Panc1 (cell line): ENCODE results near the gene HSPB9. TPM values are rescaled to one million over a fixed set of nuclear protein-coding genes. Genes with fewer than 3 reads are reported as not detected.

Experiments used
- ATAC-seq: fragments of 200-7000 bp; cut with Tn5 transposase; 2 replicates; pipeline ENCODE4 v1.9.1; 2020; ENCODE audit warnings: mild to moderate bottlenecking, moderate library complexity
- BruUV-seq: library from RNA; stranded (reverse); fragments of 400-500 nt; replicated peaks from 2 replicates; lab custom pipeline; 2021; lab: Mats Ljungman, UMichigan
- CTCF ChIA-PET: fragments of 300-600 bp; sonication (Branson Sonifier 250); formaldehyde crosslinking; loops from one replicate; lab custom pipeline; 2022; ENCODE audit warnings: antibody characterized with exemption; lab: Charles Lee
- POLR2A ChIA-PET: fragments of 300-600 bp; sonication (Branson Sonifier 250); formaldehyde crosslinking; loops from one replicate; lab custom pipeline; 2022; ENCODE audit warnings: antibody characterized with exemption; lab: Charles Lee
- DNase-seq: peaks from one replicate; pipeline ENCODE4 v3.0.0-alpha.2; 2010; ENCODE audit warnings: low read depth, low spot score
- H3K27ac ChIP-seq: 2 replicates; pipeline ENCODE4 v1.5.1; 2011; ENCODE audit warnings: mild to moderate bottlenecking, low read length, inconsistent platforms
- H3K27me3 ChIP-seq: fragments of 200-500 bp; sonication (Bioruptor generic); 2 replicates; pipeline ENCODE4 v1.6.0; 2014; ENCODE audit warnings: low read length, inconsistent platforms; ENCODE audit not compliant: control insufficient read depth, insufficient read depth
- H3K36me3 ChIP-seq: fragments of 200-500 bp; sonication (Bioruptor generic); 2 replicates; pipeline ENCODE4 v1.5.1; 2014; ENCODE audit warnings: inconsistent platforms, mild to moderate bottlenecking, low read length, moderate library complexity; ENCODE audit not compliant: control insufficient read depth, insufficient read depth
- H3K4me1 ChIP-seq: 2 replicates; pipeline ENCODE4 v1.5.1; 2011; ENCODE audit warnings: inconsistent platforms, mild to moderate bottlenecking, low read length, moderate library complexity; ENCODE audit not compliant: control insufficient read depth, insufficient read depth
- H3K4me3 ChIP-seq, 2 experiments: 2 replicates each; pipeline ENCODE4 v1.5.1; 2011 to 2012; ENCODE audit warnings: low read depth in 2 of 2, low read length in 2 of 2, mild to moderate bottlenecking in 2 of 2, inconsistent platforms in 1 of 2, moderate library complexity in 1 of 2
- H3K9me3 ChIP-seq: fragments of 200-500 bp; sonication (Bioruptor generic); 2 replicates; pipeline ENCODE4 v1.5.1; 2014; ENCODE audit warnings: low read depth, mild to moderate bottlenecking, inconsistent platforms, low read length, moderate library complexity; ENCODE audit not compliant: control insufficient read depth, insufficient read depth
- CTCF ChIP-seq: fragments of 450-650 bp; IDR thresholded peaks from 2 replicates; pipeline ENCODE4 v1.5.1; 2017; ENCODE audit warnings: mild to moderate bottlenecking
- POLR2AphosphoS5 ChIP-seq: IDR thresholded peaks from 2 replicates; pipeline ENCODE4 v1.6.1; 2012; ENCODE audit warnings: mild to moderate bottlenecking, low read depth, low read length, moderate library complexity
- SIN3A ChIP-seq: IDR thresholded peaks from 2 replicates; pipeline ENCODE4 v1.6.1; 2012; ENCODE audit warnings: low read depth, mild to moderate bottlenecking, low read length, moderate library complexity, borderline replicate concordance; ENCODE audit not compliant: insufficient read depth
- TCF7L2 ChIP-seq: IDR thresholded peaks from 2 replicates; pipeline ENCODE4 v1.6.1; 2011; ENCODE audit warnings: mild to moderate bottlenecking, low read depth, low read length, inconsistent platforms
- in situ Hi-C: cut with HindIII; loops from 2 replicates; pipeline ENCODE4 v1.10.0; 2016; ENCODE audit warnings: low sequenced_read_pairs, low pct_unique_long_range_greater_than_20kb
- intact Hi-C: fragments of 100-400 bp; cut with micrococcal nuclease; formaldehyde crosslinking; loops from one replicate; pipeline ENCODE4 v1.10.0; 2022; ENCODE audit not compliant: unreplicated experiment
- total RNA-seq: library from RNA; stranded (reverse); gene quantifications from one replicate; pipeline ENCODE4 v1.2.1, GENCODE V29; 2021; ENCODE audit not compliant: unreplicated experiment
- TF ChIP-seq, protein P1 (sequence below), 2 experiments: IDR thresholded peaks; 2 replicates each; pipeline ENCODE4 v1.6.1; 2011 to 2012; ENCODE audit warnings: low read depth in 2 of 2, control low read depth in 1 of 2, low read length in 1 of 2, mild to moderate bottlenecking in 1 of 2, moderate library complexity in 1 of 2; ENCODE audit not compliant: insufficient read depth in 1 of 2

The HSPB9 gene
- total RNA-seq, 1 experiment from 2014 or later: not detected

DNA sequence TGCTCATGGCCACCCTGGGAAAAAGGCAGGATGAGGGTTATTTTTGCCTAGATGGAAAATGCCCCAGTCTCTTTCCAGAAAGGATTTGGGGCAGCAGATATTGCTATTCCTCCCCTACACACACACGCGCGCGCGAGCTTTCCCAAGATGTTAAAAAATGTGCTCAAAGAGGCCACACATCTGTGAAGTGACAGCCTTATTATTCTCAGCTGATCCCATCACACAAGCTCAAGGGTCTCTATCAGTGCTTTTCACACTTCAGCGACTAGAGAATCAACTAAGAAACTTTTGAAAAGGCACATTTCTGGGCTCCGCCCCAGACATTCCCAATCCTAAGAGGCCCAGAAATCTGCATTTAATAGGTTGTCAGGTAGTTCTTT, 37.9 kb downstream of the HSPB9 start:
- POLR2A ChIA-PET: no interaction called here
- Histone ChIP-seq H3K9me3 (no peaks in the 10 kb centered on the region), H3K27ac (no peak overlapping the region), H3K36me3 (no peaks in the 10 kb centered on the region), H3K4me1 (no peaks in the 10 kb centered on the region), H3K4me3 (no peak overlapping the region), H3K27me3 (no peaks in the 10 kb centered on the region)
- ATAC-seq: no peak
- no peak for TF ChIP-seq TCF7L2
- TF ChIP-seq CTCF: no peak
- TF ChIP-seq, protein P1, sequence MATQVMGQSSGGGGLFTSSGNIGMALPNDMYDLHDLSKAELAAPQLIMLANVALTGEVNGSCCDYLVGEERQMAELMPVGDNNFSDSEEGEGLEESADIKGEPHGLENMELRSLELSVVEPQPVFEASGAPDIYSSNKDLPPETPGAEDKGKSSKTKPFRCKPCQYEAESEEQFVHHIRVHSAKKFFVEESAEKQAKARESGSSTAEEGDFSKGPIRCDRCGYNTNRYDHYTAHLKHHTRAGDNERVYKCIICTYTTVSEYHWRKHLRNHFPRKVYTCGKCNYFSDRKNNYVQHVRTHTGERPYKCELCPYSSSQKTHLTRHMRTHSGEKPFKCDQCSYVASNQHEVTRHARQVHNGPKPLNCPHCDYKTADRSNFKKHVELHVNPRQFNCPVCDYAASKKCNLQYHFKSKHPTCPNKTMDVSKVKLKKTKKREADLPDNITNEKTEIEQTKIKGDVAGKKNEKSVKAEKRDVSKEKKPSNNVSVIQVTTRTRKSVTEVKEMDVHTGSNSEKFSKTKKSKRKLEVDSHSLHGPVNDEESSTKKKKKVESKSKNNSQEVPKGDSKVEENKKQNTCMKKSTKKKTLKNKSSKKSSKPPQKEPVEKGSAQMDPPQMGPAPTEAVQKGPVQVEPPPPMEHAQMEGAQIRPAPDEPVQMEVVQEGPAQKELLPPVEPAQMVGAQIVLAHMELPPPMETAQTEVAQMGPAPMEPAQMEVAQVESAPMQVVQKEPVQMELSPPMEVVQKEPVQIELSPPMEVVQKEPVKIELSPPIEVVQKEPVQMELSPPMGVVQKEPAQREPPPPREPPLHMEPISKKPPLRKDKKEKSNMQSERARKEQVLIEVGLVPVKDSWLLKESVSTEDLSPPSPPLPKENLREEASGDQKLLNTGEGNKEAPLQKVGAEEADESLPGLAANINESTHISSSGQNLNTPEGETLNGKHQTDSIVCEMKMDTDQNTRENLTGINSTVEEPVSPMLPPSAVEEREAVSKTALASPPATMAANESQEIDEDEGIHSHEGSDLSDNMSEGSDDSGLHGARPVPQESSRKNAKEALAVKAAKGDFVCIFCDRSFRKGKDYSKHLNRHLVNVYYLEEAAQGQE (IDR thresholded peaks at IDR 0.05; ENCODE audit: insufficient read depth in 1 of 2, low read depth in 2 of 2, low read length in 1 of 2): no peak
- no peak for TF ChIP-seq SIN3A
- no peak for TF ChIP-seq POLR2AphosphoS5
- CTCF ChIA-PET: no interaction called here
- intact Hi-C loops (no loop called here), in situ Hi-C loops (no loop called here)
- BruUV-seq: no TSS peak
- no peak for DNase-seq

DNA sequence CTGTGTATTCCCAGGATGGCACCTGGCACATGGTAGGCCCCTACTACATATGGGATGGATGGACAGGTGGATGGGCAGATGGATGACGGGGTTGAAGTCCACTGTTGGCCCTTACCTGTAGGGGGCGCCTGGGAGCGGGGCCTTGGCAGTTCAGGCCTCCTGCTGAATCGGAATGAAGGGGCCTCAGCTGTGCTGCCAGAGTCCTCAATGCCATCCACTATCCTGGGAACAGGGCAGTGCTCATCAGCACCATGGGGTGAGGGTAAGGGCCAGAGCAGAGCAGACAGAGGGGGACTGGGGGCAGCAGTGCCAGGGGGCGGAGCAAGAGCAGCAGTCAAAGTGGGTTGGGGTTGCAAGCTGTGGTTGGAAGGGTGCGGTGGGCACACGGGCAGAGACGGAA, 40.5 kb downstream of the HSPB9 start:
- DNase-seq: no peak
- 0 out of 2 replicates have a peak, but pooled peaks have one; percentile 53 for ATAC-seq
- no peak overlapping the region for H3K27ac ChIP-seq
- H3K27me3 ChIP-seq: no peaks in the 10 kb centered on the region
- intact Hi-C loops (no loop called here), in situ Hi-C loops (no loop called here)
- no peaks in the 10 kb centered on the region for H3K9me3 ChIP-seq
- TF ChIP-seq POLR2AphosphoS5 (no peak), TCF7L2 (no peak), SIN3A (no peak), CTCF (no peak; the same call in 1 of the 2 replicates)
- TF ChIP-seq, protein P1 (IDR thresholded peaks at IDR 0.05; ENCODE audit: insufficient read depth in 1 of 2, low read depth in 2 of 2, low read length in 1 of 2): no peak
- H3K4me3 ChIP-seq: no peak overlapping the region
- no peaks in the 10 kb centered on the region for H3K36me3 ChIP-seq
- no peaks in the 10 kb centered on the region for H3K4me1 ChIP-seq
- ChIA-PET POLR2A (no interaction called here), CTCF (no interaction called here)
- no TSS peak for BruUV-seq
